Left hindlimb (tissue), 1 donor: ENCODE measurements around the gene ZCCHC9.
"Not testable (repeated sequence)": the region's sequence is repeated elsewhere in the genome, so short reads cannot be mapped to it uniquely, and the experiment has no call there.

Source experiments
- DNase-seq: peaks from one replicate; pipeline ENCODE4 v3.0.0-alpha.2; 2018

The ZCCHC9 gene, protein sequence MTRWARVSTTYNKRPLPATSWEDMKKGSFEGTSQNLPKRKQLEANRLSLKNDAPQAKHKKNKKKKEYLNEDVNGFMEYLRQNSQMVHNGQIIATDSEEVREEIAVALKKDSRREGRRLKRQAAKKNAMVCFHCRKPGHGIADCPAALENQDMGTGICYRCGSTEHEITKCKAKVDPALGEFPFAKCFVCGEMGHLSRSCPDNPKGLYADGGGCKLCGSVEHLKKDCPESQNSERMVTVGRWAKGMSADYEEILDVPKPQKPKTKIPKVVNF

DNA sequence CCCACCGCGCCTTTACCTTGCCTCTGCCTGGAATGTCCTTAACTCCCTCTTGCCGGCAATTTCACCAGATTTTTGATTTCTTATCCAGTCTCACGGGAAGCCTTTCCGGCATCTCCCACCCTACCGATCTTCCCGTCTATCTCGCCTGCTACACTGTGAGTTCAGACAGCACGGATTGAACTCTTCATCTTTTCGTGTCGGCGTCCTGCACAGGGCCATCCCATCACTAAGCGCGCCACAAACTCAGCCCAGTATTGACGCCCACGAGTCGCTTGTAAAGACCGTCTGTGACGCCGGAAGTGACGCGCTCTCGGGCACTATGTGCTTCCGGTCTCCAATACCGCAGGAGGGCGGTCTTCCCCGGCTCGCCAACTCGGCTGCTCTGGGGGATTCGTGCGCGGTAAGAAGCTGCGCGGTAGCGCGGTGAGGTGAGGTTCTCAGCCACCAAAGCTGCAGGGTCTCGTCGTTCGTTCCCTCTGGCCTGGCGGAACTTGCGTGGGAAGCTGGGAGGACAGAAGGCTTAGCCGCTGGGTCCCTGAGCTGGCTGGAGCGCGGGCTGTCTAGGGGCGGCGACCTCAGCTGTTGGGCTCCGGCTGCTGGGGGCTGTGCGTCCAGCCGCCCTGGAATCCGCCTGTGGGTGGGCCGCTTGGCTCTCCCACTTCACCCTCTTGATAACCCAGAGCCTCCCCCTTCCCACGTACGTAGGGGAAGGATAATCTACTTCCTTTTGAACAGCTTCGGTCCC lies at the start of gene ZCCHC9:
TSS of gene ZCCHC9 (plus strand) at position 317 of the 745 bp plus-strand sequence. CDS start 3,171 bp downstream, outside the sequence.
- DNase-seq: peak; percentile 96

DNA sequence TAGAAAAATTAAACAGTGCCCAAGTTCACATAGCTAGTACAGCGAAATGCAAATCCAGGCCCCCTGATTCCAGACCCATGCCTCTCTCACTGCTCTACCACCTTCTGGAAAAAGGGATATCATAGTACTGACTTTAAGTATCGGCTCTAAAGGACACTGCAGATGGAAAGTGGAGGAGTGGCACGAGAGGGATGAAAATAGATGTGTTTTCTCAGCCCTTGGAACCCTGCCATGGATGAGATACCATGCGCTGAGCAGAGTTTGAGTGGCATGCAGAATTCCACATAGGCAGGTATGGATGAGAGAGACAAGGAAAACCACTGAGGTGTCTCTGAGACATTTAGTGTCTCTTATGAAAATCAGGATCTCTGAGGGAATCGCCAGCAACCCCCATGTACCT lies 49.5 kb upstream of the ZCCHC9 start:
- no peak for DNase-seq

DNA sequence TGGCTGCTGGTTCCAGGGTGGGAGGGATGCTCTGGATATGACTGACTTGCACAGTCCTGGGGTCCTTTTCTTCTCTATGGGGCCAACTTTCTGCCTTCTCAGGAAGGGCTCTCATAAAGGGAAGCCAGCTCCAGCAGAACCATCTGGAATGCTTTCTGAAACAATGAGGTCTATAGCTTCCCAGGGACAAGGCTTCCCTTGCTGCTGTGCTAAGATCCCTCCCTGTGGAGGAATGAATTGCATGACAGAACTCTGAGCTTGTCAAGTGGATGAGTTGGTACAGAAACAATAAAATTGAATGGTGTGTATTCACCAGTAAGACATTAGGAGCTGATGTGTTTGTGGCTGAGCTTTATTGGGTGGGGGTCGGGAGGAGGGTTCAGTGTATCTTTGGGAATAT lies 48.5 kb upstream of the ZCCHC9 start:
- no peak for DNase-seq

DNA sequence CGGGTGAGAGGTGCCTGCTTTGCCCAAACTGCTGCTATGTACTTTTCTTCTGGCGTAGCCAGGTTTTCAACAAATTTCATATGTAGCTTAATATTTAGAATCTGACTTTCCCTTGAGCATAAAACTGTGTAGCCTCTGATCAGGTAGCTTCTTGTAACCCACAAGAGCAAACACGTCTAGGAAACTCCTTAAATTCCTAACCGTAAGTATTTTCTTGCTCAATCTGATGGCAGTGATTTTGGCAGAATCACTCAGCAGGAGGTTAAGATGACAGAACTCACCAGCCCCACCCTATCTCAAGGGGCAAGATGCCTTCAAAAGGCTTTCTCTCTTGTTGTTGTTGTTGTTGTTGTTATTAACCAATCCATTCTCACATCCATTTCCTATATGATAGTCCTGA lies 47.5 kb upstream of the ZCCHC9 start:
- no peak for DNase-seq

DNA sequence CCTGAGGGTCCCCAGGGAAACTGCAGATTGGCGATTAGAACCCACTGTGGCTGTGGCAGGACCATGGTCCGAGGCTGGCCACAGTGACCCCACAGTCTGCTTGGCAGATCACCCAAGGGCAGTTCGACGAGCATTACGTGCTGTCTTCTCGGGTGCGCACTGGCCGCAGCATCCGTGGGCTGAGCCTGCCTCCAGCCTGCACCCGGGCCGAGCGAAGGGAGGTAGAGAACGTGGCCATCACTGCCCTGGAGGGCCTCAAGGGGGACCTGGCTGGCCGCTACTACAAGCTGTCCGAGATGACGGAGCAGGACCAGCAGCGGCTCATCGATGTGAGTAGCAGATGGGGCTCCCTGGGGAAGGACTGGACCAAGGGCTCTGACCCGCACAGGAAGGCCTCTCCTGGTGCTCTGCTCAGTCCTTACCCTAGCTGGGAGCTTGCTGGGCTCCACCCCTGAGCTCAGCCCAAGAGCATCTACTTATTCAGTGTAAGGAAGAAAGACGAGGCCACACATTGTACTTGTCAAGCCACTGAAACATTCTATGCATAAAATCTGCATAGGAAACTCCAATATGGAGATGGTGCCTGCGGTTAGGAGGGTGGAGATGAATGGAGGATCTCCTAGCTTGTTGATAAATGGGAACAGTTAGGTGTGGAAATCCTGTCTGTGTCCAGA lies 46.4 kb upstream of the ZCCHC9 start:
- no peak for DNase-seq

DNA sequence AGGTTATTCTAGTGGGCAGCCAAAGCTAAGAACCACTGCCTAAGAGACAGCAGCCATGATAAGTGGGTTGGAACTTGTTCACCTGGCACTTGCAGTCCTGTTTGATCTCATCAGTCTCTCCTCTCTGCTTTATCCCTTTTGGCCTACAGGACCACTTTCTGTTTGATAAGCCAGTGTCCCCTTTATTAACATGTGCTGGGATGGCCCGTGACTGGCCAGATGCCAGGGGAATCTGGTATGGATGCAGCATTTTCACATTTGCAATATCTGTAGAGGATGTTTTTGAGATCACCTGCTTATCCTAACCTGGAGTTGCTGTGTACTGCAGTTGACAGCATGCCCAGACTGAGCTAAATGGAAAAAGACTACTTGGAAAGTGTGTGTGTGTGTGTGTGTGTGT lies 44.6 kb upstream of the ZCCHC9 start:
- DNase-seq: no peak

DNA sequence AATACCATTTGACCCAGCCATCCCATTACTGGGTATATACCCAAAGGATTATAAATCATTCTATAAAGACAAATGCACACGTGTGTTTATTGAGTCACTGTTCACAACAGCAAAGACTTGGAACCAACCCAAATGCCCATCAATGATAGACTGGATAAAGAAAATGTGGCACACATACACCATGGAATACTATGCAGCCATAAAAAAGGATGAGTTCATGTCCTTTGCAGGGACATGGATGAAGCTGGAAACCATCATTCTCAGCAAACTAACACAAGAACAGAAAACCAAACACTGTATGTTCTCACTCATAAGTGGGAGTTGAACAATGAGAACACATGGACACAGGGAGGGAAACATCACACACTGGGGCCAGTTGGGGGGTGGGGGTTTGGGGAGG lies 38.6 kb upstream of the ZCCHC9 start:
- DNase-seq: not testable (repeated sequence)

DNA sequence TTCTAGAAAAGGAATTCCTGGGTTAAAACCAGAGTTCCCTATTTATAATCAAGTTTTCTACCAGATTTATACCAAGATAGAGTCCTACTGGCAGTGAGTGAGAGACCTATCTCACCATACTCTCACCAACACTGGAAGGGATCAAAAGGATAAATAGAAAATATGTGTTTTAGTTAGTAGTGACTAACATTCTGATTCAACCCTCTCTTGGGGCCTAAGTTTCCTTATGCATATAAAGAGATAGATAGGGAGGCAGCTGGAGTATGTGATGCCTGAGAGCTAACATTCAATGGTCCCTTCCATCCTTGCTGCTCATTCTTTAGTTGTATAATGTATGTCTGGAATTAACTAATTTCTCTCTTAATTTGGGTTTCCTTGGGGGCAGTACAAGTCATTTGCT lies 36.3 kb upstream of the ZCCHC9 start:
- no peak for DNase-seq

DNA sequence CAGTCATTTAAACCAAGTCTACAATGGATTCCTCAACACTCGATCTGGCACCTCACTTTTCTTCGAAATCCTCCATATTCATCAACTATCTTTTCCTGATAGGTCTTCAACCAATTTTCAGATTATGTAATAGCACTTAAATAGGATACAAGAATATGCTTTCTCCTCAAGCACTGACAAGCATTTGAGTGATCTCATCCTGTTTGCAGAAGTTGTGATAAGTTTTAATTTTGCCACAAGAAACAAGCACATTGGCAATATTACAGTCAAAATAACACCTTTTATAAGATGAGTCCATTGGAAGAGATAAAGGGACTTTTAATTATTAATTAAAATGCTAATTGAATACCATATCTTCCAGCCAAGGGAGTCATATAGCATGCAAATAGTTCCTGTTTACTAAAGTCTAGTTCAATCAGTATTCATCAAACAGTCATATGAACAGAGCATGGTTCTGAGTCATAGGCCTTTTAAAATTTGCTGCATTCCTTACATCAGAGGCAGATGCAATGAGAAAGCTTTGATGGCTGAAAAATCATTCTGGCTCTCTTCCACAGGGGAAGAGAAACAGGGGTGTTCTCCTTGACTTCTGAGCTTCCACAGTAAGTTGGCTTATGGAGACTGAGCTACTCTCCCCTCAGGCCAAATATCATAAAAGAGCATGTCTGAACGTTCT lies 32.7 kb upstream of the ZCCHC9 start:
- no peak for DNase-seq

DNA sequence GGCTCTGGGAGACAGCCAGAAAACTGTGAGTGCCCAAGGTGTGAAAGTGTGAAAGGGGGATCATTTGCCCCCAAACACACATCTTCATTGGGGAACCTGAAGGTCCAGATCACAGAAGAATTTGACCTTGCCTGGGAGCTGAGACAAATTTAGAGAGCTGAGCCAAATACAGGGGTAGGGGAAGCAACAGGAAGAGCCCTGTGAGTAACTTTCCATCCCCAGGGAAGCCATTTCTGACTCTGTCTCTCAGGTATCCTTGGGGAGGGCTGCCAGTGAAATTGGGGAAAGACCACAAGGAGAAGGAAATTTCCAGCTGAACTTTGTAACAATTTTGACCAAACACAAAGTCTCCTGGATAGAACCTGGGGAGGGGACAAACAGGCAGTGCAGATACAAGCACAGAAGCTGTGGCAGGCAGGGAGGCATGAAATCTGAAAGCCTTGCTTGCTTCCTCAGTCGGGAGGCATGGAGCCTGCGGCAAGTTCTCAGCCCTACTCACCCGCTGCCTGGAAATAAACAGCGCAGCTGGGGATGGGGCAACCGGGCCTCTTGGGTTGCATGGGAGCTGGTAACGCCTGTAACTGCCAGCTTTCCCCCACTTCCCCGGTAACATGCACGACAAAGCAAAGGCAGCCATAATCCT lies 31.5 kb upstream of the ZCCHC9 start:
- no peak for DNase-seq

DNA sequence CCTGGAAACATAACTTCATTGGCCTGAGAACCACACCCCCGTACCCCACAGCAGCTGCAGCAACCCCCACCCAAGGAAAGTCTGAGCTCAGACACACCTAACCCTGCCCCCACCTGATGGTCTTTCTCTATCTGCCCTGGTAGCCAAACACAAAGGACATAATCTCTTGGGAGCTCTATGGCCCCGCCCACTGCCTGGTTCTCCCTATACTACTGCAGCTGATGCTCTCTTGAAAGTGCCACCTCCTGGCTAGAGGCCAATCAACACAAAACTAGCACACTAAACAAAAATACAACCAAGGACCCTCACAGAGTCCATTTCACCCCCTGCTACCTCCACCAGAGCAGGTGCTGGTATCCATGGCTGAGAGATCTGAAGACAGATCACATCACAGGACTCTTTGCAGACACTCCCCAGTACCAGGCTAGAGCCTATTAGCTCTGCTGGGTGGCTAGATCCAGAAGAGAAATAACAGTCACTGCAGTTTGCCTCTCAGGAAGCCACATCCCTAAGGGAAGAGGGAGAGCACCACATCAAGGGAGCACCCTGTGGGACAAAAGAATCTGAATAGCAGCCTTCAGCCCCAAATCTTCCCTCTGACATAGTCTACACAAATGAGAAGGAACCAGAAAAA lies 30.9 kb upstream of the ZCCHC9 start:
- DNase-seq: not testable (repeated sequence)

DNA sequence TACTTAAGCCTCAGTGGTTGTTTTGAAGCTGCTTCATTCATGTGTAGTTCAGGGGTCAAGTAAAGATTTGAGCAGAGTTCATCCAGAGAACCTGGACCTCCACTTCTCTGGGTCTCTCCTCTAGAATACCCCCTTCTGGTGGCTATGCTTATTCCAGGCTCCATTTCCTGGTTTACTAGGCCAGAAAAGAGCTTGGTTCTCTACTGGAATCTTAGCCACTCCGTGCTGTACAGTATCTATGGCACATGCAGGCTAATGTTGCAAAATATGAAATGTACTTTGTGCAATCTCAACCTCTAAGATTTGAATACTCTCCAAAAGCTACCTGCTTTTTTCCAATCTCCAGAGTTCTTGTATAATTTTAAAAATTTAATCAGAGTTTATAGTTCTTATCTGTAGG lies 17.4 kb upstream of the ZCCHC9 start:
- no peak for DNase-seq

DNA sequence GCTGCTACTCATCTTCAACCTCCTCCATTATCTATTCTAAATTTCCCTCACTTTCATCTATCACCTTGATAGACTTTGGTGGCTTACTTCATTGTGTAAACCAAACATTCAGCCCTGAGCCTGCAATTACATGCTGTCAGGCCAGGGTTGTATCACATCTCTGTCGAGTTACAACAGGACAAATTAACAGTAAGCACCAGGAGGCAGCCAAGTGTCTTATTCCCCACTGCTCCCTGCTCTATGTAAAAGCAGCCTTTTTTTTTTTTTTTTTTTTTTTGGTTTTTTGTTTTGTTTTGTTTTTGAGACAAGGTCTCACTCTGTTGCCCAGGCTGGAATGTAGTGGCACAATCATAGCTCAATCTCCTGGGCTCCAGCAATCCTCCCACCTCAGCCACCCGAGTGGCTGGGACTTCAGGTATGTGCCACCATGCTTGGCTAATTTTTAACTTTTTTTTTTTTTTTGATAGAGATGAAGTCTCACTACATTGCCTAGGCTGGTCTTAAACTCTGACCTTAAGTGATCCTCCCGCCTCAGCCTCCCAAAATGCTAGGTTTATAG lies 15.2 kb upstream of the ZCCHC9 start:
- DNase-seq: no peak

DNA sequence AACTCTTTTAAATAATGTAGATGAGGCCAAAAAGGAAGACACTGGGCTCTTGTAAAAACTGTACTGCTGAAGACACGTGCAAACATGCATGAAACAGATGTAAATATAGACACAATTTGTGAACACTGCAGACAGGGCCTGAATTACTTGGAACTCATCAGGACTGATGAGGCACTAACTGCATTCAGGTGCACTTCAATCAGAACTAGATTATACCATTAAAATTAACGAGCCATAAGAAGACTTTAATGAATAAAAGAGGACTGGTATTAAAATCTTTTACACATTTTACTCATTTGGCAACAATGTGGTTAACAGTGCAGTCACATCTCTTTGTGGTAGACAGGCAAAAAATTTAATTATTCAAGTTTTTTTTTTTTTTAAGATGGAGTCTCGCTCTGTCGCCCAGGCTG lies 13.4 kb upstream of the ZCCHC9 start:
- DNase-seq: no peak

DNA sequence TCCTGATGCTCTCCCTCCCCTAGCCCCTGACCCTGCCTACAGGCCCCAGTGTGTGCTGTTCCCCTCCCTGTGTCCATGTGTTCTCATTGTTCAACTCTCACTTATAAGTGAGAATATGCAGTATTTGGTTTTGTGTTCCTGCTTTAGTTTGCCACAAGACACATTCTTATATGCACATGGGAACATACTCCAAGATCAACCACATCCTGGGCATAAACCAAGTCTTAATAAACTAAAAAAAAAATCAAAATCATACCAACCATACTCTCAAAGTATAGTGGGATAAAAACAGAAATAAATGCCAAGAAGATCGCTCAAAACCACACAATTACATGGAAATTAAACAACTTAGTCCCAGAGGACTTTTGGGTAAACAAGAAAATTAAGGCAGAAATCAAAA lies 11.2 kb upstream of the ZCCHC9 start:
- no peak for DNase-seq

DNA sequence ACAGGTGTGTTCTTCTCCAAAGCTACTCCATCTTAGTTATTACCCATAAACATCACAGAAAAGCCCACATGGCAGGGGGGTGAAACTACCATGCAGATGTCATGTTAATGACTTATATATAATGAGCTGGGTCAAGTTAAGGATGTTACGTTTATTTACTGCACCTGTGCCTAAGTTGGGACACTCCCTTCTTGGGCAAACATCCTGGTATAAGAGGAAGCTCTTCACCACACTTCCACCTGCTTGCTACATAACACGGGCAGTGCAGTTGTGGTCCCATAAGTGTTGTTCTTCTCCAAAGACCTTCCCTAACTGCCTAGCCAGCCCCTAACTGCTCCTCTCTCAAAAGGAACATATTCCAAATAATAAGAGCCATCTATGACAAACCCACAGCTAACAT lies 9.3 kb upstream of the ZCCHC9 start:
- no peak for DNase-seq

DNA sequence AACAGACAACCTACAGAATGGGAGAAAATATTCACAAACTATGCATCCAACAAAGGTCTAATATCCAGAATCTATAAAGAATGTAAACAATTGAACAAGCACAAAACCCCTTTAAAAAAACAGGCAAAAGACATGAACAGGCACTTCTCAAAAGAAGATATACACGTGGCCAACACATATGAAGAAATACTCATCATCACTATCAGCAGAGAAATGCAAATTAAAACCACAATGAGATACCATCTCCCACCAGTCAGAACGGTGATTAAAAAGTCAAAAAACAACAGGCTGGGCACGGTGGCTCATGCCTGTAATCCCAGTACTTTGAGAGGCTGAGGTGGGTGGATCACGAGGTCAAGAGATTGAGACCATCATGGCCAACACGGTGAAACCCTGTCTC lies 7.4 kb upstream of the ZCCHC9 start:
- DNase-seq: not testable (repeated sequence)

DNA sequence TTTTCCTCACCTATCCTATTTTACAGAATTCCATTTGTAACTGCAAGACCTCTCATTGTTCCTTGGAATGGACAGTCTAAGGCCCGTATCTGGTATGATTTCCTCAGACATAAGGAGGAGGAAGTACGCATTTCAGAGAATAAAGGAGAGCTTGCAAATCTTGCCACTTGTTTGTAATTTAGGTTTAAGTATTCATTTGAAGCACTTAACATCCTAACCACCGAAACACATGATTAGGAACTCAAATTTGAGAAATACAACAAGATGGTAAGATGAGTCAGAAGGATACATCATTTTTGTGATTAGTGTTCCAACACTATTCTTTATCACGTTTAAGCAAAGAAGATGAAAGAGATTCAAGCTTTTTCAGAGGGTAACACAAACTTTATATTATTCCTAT lies 3.9 kb upstream of the ZCCHC9 start:
- DNase-seq: no peak

DNA sequence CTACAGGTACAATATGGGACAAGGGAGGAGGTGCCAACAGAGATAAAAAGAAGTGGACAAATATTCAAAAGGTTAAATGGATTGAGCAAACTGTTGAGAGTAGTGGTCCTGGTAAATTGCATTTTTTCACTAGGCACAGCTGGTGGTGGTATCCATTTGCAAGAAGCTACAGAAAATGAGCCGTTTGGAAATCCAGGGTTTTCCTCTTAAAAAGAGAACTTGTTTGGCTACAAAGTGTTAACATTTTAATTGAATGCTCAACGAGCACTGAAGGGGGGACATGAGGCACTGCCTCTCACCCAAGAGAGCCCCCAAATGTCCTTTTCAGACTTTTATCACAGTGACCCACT lies 491 bp upstream of the ZCCHC9 start:
- DNase-seq: no peak

DNA sequence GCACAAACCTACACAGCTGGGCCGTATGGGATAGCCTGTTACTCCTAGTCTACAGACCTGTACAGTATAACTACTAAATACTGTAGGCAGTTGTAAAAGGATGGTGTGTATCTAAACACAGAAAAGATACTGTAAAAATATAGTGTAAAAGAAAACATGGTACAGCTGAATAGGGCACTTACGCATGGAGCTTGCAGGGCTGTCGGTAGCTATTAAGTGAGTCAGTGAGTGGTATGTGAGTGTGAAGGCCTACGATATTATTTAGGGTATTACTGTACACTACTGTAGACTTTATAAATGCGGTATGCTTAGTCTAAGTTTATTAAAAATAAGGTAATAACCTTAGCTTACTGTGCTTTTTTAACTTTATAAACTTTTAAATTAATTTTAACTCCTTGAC lies 1.2 kb downstream of the ZCCHC9 start:
- no peak for DNase-seq

DNA sequence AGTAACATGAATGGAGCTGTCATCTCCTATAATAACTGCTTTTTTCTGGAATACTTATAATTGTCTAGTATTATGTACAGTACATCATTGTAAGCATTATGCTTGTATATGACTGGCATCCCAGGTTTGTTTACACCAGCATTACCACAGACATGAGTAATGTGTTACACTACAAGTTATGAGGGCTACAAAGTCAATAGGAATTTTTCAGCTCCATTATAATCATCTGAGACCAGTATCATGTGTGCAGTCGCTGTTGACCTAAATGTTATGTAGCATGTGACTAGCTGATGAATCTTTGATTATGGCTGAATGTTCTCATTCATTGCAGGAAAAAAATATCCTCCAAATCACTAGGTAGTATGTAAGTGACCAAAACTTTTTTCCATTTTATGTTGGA lies 2.2 kb downstream of the ZCCHC9 start:
- DNase-seq: no peak

DNA sequence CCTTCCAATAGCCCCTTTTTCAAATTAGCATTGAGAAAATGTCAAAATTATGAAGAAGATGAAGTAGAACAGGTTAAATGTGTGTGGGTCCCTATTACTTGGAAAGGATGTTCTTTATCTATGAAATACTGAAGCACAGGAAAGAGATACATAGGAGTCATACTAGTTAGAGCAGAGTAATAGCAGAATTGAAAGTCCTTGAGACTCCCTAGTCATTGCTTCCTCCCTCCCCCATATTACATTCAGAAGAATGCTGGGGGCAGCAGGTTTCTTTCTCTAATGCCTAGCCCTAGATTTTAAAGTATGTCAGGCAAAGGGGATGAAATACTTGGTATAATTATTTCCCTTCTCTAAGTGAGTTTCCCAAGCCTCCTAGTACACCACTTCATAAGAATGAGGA lies 4.4 kb downstream of the ZCCHC9 start:
- DNase-seq: no peak
